Activated CD8-positive, alpha-beta memory T cell treated with anti-CD3 and anti-CD28 coated beads for 1 hour (primary cell): ENCODE results near the gene SLC5A1.

Experiments
- DNase-seq, 2 donors: peaks; one replicate each; pipeline ENCODE4 v3.0.0-alpha.2; 2020; ENCODE audit warnings: low read depth in 1 of 2; ENCODE audit errors: extremely low read depth in 1 of 2

SLC5A1 gene

GRCh38 chr22:32042924-32043323 is at the start of gene SLC5A1:
TSS of gene SLC5A1 (plus strand) at chr22:32043261. CDS start at chr22:32043282, 21 bp downstream.
- no peak for DNase-seq

DNA sequence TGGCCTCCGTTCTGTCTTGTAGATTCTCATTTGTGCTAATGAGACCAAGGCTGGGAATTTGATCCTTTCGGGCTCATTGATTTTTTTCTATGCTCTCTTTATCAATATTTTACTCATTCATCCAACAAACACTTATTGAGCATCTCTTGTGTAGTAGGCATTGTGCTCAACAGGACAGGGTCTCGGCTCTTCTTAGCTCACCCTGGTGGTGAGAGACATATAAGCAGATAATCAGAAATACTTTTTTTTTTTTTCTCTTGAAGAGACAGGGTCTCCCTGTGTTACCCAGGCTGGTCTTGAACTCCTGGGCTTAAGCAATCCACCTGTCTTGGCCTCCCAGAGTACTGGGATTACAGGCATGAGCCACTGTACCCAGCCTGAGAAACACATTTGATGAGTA is 48.0 kb upstream of the SLC5A1 start:
- DNase-seq, result no peak

DNA sequence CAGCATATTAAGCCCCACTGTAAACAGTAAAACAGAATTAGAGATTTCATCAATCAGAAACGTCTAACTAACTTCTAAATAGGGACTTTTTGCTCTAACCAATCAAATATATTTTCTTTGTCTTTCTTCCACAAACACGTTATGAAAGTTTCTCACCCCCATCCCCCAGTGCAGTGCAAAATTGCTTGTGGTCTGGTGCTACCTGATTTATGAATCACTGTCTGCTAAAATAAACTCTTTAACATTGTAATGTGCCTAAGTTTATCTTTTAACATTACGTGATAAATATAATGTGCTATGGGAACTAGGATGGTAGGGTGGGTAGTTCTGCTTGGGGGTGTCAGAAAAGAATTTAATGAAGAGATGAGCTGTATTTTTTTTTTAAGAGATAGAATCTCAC is 47.3 kb upstream of the SLC5A1 start:
- no peak for DNase-seq

DNA sequence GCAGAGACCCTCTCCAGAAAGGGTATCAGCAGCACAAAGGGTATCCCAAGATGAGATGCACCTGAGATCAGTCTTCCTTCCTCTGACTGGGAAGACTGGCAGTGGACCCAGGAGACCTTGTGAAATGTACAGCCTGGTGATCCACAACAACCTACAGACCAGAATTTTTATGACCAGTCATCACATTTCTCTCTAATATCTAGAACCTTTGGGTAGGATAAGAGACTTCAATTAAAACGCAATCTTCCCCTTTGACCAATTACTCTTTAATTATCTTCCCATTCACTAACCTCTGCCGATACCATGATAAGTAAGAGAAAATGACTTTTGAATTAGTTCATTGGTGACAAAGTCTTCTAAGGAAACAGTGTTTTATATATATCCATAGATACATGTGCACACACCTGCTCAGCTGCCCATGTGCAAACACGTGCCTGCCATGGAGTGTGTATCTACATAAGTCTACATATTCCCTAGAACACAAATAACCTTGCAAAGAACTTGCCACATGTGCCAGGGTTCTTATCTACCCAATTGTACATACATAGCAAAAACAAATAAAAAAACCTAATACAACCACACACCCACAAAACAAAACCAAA is 44.2 kb upstream of the SLC5A1 start:
- no peak for DNase-seq

DNA sequence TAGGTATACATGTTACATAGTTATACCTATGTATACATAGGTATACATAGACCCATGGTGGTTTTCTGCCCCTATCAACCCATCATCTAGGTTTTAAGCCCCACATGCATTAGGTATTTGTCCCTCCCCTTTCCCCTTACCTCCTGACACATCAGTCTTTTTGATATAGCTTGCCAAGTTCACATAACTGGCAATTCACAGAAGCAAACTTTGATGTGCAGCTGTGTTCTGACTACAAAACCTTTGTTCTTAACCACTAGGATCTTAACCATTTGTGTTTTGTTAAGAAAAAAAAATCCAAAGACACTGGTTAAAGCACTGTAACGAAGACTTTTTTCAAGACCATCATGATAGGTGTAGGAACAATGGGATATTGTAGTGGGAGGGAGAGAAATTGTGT is 42.9 kb upstream of the SLC5A1 start:
- DNase-seq, result no peak

DNA sequence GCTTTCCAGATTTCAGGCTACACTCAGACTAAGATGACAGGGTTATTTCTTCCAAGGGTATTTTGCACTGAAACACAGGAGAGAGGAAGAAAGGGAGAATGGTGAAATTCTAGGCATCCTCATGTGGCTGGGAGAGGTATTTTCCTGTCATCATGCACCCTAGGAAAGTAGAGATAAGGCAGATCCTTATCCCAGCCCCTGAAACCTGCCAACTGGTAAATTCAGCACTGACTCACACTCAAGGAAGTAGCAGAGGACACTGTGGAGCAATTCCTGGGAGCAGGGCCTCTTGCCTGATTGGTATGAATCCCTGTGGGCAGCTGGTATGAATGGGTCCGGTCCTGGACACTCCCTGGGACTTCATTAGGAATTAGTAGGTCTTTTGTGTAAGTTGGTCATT is 37.6 kb upstream of the SLC5A1 start:
- DNase-seq, result no peak

- no peak for DNase-seq
Observed at GRCh38 chr22:32013200-32013599, 29.9 kb upstream of the SLC5A1 start.

DNA sequence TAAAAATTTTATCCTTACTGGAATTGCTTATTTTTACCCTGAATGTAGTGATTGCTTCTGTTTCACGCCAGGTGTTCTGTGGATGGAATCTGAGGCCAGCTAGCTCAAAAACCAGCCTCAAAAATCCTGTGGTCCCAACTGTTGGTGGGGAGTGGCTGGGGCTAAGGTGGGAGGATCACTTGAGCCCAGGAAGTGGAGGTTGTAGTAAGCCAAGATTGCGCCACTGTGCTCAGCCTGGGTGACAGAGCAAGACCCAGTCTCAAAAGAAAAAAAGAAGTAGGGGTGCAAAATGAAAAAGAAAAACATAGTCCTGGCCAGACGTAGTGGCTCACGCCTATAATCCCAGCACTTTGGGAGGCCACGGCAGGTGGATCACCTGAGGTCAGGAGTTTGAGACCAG is 27.0 kb upstream of the SLC5A1 start:
- no peak for DNase-seq

- DNase-seq, result no peak
Observed at GRCh38 chr22:32018056-32018455, 25.0 kb upstream of the SLC5A1 start.

- no peak for DNase-seq
Observed at GRCh38 chr22:32020117-32020516, 22.9 kb upstream of the SLC5A1 start.

GRCh38 chr22:32021716-32022115 is 21.3 kb upstream of the SLC5A1 start:
- DNase-seq, result no peak

DNA sequence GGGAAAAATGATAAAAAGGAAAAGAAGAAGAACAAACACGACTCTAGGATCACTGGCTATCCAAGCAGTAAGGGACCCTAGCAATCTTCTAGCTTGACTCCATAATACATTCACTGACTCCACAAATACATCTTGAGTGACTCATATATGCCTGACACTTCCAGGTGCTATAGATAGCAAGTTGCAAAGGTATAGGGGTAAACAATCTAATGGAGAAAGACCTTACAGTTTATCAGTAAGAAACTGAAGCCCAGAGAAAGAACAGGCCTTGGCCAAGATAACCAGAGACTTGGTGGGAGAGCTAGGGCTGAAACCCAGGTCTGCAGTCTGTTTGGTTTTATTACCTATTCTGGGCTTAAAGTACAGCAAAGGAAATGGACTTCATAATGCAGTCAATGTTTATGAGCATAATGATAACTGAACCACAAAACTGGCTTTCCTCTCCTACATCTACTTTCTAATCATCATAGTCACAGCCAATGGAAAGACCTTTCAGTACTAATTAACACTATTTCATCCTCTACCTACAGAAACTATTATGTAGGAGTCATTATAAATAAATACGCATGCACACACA is 19.7 kb upstream of the SLC5A1 start:
- DNase-seq, result no peak

- DNase-seq, result no peak
Observed at GRCh38 chr22:32024796-32025195, 18.3 kb upstream of the SLC5A1 start.

DNA sequence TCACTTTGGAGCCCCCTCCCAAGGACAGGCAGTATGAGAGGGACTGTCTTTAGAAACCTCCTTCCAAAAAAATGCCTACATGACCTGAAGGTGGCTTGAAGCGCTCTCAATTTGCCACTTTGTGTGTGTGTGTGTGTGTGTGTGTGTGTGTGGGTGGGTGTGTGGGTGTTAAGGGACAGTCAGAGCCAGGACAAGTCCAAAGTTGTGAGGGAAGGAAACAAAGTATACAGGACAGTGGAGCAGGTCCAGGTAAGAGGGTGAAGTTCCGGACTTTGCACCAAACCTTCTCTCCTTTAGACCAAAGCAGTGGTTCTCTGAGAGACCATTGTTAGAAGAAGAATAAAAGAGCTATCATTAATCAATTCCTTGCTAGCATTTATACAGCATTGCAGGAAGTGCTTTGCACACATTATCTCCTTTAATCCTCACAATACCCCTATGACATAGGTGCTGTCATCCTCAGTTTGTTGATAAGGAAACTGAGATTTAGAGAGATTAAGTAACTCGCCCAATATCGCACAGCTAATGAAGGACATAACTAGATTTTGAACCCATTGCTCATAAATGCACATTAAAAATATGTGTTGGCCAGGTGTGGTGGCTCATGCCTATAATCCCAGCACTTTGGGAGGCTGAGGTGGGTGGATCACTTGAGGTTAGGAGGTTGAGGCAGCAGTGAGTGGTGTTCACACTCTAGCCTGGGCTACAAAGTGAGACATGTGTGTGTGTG is 12.4 kb upstream of the SLC5A1 start:
- no peak for DNase-seq

DNA sequence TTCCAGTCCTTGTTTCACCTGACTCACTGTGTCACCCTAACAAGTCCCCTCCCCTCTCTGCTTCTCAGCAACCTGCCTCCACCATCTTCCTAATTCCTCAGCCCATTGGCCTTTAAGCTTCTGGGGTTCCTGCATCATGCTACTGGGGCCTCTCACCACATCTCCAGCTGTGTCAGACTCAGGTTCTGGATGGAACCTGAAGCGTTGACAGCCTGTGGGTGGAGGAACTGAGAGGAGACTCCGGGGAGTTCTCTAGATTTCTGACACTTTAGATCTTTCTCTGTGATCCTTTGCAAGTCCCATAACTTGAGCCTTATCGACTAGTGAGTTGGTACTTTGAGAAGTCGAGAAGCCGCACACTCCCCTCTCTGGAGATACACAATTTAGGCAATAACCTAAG is 11.6 kb upstream of the SLC5A1 start:
- DNase-seq, result no peak

DNA sequence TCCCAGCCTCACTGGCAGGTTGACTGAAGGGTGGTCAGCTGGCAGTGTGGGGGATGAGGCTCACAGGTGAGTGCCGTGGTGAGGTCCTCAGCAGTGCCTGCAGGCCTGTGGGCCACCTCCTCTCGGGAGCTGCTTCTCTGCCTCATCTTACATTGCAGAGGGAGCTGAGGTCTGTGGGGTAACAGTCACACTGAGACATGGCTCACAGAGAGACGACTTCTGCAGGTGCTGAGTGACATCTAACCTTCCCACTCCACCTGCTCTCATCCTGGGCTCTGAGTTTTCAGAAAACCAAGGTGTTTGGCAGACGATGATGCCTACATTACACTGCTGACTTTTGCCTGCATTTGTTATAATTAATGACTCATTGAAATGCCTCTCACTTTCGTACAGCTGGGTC is 8.8 kb upstream of the SLC5A1 start:
- DNase-seq, result no peak

- DNase-seq, result no peak
Observed at GRCh38 chr22:32037236-32037635, 5.8 kb upstream of the SLC5A1 start.

DNA sequence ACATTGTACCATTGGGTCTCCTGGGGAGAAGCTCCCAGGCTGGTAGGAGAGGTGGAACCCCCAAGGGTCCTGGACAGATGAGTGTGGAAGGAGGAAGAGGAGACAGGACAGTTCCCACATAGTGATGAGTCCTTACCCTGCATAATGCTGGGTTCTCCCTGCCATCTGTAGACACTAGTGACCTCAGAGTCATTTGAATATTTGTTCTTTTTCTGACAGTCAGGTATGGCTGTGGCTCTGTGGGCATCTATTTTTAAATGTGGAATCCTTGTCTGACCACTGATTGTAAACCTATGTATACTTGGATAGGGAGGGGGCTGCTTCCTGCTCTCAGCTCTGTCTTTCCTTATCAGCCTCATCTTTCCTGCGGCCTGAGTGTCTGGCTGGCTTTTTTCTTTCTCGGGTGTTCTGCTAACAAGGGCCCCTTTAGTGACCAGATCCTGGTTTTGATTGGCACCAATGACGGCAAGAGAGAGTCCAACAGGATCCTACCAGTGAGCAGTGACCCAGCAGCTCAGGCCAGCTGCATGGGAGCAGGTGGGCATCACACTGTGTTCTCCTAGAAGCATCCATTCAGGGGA is 2.6 kb upstream of the SLC5A1 start:
- DNase-seq, result no peak

GRCh38 chr22:32043391-32043790 is 330 bp downstream of the SLC5A1 start:
- DNase-seq, result no peak

- no peak for DNase-seq
Observed at GRCh38 chr22:32044477-32044876, 1.4 kb downstream of the SLC5A1 start.

- no peak for DNase-seq
Observed at GRCh38 chr22:32044913-32045312, 1.9 kb downstream of the SLC5A1 start.

DNA sequence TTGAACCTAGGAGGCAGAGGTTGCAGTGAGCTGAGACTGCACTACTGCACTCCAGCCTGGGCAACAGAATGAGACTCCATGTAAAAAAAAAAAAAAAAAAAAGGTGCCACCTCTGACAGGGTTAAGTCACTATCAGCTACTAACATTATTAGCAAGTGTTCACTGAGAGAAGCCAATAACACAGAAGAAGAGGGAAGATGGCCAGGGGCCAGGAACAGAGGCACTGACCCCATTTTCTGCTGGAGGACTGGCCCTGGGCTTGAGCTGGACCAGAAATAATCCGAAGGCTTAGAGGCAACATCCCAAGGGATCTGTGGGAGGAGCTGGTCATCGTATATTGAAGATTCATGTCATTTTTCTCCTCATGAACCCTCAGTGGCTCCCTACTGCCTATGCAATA is 5.0 kb downstream of the SLC5A1 start:
- no peak for DNase-seq
